GM21723 (cell line): ENCODE results near the gene ATXN7.

ENCODE experiments used
- ATAC-seq: cut with Tn5 transposase; IDR thresholded peaks from one replicate; pipeline ENCODE4 v1.9.1; 2021; ENCODE audit warnings: mild to moderate bottlenecking, moderate library complexity; ENCODE audit not compliant: unreplicated experiment

Gene ATXN7

DNA sequence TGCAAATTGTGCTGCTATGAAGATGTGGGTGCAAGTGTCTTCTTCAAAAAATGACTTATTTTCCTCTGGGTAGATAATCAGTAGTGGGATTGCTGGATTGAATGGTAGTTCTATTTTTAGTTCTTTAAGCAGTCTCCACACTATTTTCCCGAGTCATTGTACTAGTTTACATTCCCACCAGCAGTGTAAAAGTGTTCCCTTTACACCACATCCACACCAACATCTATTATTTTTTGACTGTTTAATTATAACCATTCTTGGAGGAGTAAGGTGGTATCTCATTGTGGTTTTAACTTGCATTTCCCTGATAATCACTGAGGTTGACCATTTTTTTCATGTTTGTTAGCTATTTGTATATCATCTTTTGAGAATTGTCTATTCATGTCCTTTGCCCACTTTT lies 179.3 kb downstream of the ATXN7 start:
- ATAC-seq = no peak

DNA sequence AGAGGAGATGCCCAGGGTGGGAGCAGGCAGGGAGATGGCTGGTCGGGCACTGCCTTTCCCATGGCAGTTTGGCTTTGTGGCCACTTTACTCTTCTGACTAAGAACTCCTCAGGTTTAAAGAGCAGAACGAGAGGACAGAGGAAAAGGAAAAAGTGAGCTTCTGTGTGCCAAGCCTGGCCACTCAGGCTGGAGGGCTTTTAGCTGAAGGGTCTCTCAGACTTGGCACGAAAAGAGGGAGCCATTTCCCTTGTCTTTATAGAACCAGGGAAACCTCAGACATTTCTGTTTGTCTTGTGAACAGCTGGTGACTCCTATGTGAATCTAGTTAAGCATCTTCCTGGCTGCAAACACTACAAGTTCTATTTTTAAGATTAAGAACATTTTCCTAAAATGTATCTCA lies 182.9 kb downstream of the ATXN7 start:
- ATAC-seq = no peak

DNA sequence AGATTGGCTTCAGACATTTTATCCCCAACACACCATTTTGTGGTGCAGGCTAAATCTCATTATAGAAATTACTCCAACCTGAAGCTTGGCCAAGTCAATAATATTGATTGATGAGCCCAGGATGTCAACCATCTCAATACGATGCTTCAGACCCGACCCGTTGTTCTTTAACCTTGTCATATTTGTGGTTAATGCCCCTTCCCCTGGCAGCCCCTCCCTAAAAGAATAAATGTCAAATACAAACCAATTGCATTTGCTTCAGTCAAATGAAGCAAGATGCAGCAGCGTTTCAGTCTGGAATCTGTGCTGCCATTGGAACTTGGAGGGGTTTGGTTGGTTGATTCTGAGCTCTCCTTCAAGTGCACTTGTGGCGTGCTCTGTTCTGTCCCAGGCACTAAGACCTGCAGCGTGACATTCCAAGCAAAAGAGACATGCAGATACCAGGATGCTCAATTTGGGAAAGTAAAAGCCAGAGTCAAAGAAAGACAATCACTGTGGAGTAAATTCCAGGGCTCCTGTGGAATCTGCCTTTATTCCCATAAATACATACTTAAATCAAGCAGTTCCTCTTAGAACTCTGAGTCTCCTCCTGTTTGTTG lies 183.4 kb downstream of the ATXN7 start:
- ATAC-seq = no peak

DNA sequence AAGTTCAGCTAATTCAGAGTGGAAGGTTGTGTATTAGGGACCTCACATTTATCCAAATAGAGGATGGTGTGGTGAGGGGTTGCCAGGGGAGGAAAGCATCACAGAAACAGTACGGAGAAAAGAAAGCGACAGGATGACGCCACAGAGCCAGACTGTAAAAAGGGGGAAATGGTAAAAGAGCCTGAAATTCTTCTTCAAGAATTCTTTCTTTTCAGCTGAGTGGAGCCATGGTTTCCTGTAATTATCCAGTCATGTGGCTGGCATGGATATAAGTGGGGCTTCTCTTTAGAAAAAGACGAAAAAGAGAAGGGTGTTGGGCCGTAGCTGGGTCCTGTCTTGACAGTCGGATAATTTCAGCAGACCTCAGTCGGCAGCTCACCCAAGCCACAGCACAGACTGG lies 184.1 kb downstream of the ATXN7 start:
- ATAC-seq = no peak

DNA sequence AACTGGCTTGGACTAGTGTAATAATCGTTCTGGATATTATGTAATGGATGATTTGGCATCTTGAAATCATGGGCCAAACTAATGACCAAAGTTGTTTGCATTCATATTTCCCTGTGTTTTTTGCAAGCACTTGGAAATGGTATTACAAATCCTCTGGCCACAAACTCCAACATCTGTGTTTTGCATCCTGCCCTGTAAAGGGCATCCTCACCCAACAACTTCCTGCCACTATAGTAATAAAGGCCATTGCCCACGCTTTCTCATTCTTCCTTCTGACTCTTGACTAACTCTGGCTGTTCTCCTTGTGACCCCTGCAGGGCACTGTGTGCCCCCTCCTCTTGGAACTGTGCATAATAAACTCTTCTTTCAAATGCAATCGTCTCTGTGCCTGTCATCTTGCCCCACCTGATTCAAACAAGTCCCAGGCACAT lies 185.0 kb downstream of the ATXN7 start:
- ATAC-seq = no peak

DNA sequence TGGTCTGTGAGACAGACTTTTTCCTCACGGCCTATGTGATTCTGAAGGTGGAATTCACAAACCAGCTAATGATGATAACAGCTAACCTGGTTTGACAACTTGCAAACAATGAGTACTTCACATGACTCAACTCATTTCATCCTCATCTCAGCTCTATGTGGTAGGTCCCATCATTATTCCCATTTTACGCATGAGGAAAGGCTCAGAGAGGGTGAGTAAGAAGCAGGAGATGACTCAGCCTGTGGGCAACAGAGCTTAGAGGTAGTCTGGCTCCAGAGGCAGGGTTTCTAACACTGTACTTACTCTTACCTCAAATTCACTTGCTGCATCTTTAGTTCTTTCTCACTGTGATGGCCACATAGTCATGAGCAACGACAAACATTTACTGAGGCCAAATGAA lies 185.5 kb downstream of the ATXN7 start:
- ATAC-seq = no peak

DNA sequence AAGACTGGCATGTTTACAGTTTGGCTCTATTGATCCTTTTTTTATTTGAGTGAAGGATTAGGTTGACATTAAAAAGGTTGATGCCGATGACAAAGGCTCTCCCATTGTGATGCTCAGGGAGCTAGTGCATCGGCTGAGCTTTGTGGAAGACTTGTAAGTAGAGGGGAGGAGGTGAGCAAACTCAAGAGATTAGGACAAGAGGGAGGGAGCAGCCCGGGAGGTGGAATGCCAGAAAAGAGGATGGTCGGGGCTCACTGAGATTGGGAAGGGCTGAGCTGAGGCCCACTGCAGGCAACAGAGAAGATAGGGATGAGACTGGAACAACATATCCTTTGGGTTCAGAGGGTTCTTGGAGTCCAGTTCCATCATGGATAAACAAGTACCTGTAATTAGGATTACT lies 186.2 kb downstream of the ATXN7 start:
- no peak for ATAC-seq
